Right renal cortex interstitium (tissue), 3 donors: Measurements from ENCODE around the gene LACTBL1. TPM values are rescaled to one million over a fixed set of nuclear protein-coding genes. Genes with fewer than 3 reads are reported as not detected.
"Not testable (repeated sequence)": the region's sequence is repeated elsewhere in the genome, so short reads cannot be mapped to it uniquely, and the experiment has no call there.

ENCODE experiments used
- DNase-seq, 3 donors: peaks; one replicate each; pipeline ENCODE4 v3.0.0-alpha.2; 2013; ENCODE audit warnings: low read depth in 3 of 3, low spot score in 2 of 3
- polyA plus RNA-seq, 3 donors: library from polyadenylated mRNA; unstranded; fragments of 120-200 nt; gene quantifications; one replicate each; pipeline ENCODE4 v1.2.1, GENCODE V29; 2013; ENCODE audit not compliant: insufficient read length in 3 of 3

The LACTBL1 gene
- polyA plus RNA-seq, result not detected

GRCh38 chr1:22972760-22973159, at the start of gene LACTBL1:
Gene LACTBL1 (minus strand): TSS chr1:22972866. CDS start chr1:22972316, 550 bp downstream.
- no peak for DNase-seq

DNA sequence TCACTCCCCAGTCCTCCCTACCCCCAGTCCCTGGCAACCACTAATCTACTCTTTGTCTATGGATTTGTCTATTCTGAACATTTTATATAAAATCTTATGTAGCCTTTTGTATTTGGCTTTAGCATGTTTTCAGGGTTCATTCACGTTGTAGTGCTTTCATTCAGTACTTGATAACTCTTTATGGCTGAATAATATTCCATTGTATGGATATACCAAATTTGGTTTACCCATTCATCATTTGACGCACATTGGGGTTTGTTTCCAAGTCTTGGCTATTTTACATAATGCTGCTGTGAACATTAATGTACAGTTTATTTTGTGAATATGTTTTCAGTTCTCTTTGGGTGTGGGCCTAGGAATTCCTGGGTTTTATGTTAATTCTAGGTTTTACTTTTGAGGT, 49.2 kb upstream of the LACTBL1 start:
- no peak for DNase-seq

DNA sequence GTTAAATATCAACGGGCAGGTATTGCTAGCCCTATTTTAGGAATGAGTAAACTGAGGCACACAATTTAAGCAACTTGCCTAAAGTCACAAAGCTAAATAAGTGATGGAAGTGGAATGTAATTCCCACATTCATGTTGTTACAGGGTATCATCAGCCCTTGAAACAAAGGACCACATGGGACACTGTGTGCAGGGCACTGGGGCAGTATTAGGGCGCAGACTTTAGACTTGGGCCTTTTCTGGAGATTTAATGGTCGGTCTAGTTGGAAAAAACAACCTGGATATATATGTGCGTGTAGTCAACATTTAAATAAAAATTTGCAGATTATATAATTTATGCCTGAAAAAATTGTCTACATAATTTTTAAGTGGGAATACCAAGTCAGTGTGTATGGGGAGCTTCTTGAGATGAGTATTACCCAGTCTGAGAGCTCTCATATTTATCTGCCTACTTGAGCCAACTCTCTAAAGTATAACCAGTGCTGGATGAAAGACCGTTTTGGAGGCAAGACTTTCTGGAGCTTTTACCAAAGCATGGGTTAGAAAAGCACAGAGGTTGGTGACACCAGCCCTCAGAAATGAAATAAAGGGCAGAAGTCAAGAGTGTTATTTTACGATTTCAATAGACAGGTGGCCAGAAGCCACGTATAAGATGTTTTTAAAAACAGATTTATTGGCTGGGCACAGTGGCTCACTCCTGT, 48.2 kb upstream of the LACTBL1 start:
- peak in 1 of 3 donors; percentile 15 for DNase-seq

DNA sequence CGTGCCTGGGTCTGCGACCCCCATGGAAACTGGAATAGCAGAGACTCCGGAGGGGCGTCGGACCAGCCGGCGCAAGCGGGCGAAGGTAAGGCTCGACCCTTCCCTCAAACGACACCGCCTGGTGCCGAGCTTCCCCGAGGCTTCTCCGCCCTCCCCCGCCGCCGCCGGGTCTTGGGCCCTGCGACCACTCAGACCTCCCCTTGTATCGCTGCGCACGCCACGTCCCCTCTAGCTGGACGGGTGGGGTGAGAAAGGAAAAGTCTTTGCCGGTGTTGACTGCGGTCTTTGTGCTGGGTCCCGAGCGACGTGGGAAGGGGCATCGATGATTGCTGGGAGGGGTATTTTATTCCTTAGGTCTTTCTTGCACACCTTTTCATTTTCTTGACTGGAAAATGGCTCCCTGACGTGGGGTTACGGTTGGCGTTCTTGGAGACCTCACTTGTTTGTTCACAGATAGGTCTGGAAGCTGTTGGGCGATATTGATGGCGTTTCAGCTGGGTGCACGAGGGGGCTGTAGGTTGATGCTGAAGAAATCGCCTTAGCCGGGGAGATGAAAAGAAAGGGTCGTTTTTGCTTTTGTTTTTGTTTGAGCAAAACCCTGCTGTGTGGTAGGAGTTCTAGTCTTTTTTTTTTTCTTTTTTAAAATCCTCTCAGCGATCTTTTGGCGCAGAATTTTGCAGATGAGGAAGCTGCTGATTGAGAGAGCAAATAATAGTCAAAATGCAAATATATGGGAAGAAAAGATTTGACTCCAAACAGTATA, 47.4 kb upstream of the LACTBL1 start:
- DNase-seq, result peak; percentile 51 to 60 (median 56)

GRCh38 chr1:23019094-23019862, 46.6 kb upstream of the LACTBL1 start, which contains the start of gene KDM1A:
Gene KDM1A (plus strand): TSS chr1:23019468. CDS start chr1:23019597, 129 bp downstream.
- DNase-seq, result peak; percentile 89 to 96 (median 91)

- DNase-seq, result no peak
Measured at GRCh38 chr1:23018661-23019093, 46.0 kb upstream of the LACTBL1 start.

DNA sequence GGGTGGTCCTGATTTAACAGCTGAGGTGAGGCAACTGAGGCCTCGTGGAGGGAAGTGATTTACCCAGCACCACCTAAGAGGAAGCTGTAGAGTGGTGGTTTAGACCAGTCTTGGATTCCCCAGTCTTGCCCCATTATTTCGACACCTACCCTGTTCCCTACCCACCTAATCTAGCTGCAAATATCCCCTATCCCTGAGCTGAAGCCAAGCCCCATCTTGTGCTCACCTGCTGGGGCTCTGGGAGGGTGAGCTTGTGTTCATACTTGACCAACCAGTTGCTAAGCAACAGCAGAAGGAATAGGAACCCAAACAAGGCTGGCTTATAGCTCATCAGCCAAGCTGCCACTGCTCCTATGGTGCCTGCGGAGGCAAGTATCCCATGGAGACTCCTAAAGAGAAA, 41.0 kb upstream of the LACTBL1 start:
- peak in 2 of 3 donors; percentile 27 to 56 for DNase-seq

- not testable (repeated sequence) for DNase-seq
Measured at GRCh38 chr1:23010025-23010424, 37.4 kb upstream of the LACTBL1 start.

- DNase-seq, result no peak
Measured at GRCh38 chr1:23008901-23009300, 36.2 kb upstream of the LACTBL1 start.

DNA sequence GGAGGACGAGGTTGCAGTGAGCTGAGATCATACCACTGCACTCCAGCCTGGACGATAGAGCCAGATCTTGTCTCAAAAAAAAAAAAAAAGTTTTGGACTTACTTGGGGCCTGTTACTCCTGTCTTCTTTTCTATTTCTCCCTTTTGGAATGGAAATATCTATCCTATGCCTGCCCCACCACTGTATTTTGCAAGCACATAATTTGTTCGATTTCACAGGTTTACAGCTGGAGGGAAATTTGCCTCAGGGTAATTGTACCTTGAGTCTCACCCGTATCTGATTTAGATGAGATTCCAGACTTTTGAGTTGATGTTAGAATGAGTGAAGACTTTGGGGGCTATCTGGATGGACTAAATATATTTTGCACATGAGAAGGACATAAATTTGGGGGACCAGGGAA, 34.4 kb upstream of the LACTBL1 start:
- DNase-seq, result no peak

GRCh38 chr1:23004769-23005168, 32.1 kb upstream of the LACTBL1 start:
- not testable (repeated sequence) for DNase-seq

- no peak for DNase-seq
Measured at GRCh38 chr1:23004112-23004511, 31.4 kb upstream of the LACTBL1 start.

- DNase-seq, result not testable (repeated sequence)
Measured at GRCh38 chr1:23002218-23002617, 29.6 kb upstream of the LACTBL1 start.

- not testable (repeated sequence) for DNase-seq
Measured at GRCh38 chr1:23000133-23000532, 27.5 kb upstream of the LACTBL1 start.

DNA sequence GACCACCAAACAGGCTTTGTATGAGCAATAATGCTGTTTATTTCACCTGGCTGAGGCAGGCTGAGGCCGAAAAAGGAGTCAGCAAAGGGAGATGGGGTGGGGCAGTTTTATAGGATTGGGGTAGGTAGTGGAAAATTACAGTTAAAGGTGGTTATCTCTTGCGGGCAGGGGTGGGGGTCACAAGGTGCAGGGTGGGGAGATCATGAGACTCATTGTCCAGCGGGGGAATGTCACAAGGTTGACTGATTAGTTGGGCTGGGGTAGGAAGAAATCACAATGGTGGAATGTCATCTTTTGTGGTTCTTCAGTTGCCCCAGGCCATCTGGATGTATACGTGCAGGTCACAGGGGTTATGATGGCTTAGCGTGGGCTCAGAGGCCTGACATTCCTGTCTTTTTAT, 24.9 kb upstream of the LACTBL1 start:
- not testable (repeated sequence) for DNase-seq

GRCh38 chr1:22995774-22996173, 23.1 kb upstream of the LACTBL1 start:
- no peak for DNase-seq

GRCh38 chr1:22993220-22993795, 20.6 kb upstream of the LACTBL1 start:
- not testable (repeated sequence) for DNase-seq

DNA sequence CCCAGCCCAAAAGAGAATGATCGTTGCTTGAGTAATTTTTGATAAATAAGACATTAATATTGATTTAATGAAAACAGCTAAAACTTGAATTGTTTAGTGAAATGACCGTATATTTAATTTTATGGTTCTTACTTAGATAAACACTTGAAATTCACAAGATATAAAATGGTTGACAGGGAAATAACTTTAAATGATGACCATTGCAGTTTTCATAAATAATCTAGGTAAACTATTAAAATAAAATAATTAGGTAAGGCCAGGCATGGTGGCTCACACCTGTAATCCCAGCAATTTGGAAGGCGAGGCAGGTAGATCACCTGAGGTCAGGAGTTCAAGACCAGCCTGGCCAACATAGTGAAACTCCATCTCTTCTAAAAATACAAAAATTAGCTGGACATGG, 19.7 kb upstream of the LACTBL1 start:
- not testable (repeated sequence) for DNase-seq

- DNase-seq, result no peak
Measured at GRCh38 chr1:22983944-22984343, 11.3 kb upstream of the LACTBL1 start.

DNA sequence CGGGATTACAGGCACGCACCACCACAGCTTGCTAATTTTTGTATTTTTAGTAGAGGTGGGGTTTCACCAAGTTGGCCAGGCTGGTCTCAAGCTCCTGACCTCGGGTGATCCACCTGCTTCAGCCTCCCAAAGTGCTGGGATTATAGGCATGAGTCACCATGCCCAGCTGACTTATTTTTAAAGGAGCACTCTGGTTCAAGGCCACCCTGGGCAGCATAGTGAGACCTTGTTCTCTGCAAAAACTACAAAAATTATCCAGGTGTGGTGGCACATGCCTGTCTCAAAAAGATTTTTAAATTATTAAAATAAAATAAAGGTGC, 7.8 kb upstream of the LACTBL1 start:
- not testable (repeated sequence) for DNase-seq

DNA sequence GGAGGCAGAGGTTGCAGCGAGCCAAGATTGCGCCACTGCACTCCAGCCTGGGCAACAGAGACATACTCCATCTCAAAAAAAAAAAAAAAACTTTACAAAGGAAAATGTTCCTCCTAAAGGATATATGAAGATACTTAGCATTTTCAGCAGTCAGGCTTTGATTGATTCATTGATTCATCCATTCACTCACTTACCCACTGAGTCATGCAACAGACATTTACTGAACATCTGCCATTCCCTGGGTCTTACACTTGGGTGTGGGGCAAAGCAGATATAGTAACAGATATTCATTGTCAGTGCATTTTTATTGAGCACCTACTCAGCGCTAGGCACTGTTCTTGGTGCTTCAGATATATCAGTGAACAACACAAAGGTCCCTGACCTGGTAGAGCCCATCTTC, 5.6 kb upstream of the LACTBL1 start:
- no peak for DNase-seq
